Neural progenitor cell (in vitro differentiated cells): ENCODE measurements around the gene KIAA1217. TPM values are rescaled to one million over a fixed set of nuclear protein-coding genes. Genes with fewer than 3 reads are reported as not detected.

Experiments used
- DNase-seq: peaks from one replicate; pipeline ENCODE4 v3.0.0-alpha.2; 2016; ENCODE audit warnings: low spot score
- H2AFZ ChIP-seq: fragments of 200-600 bp; sonication (generic); replicated peaks from 2 replicates; pipeline ENCODE4 v1.6.1; 2016; ENCODE audit warnings: antibody characterized with exemption
- H3F3A ChIP-seq: fragments of 200-600 bp; sonication (generic); 2 replicates; pipeline ENCODE4 v1.6.1; 2016; ENCODE audit warnings: antibody characterized with exemption, low read depth
- H3K27ac ChIP-seq: fragments of 200-600 bp; sonication (generic); 2 replicates; pipeline ENCODE4 v1.5.1; 2016; ENCODE audit warnings: mild to moderate bottlenecking
- H3K27me3 ChIP-seq: fragments of 200-600 bp; sonication (generic); 2 replicates; pipeline ENCODE4 v1.6.1; 2016; ENCODE audit warnings: mild to moderate bottlenecking, moderate library complexity
- H3K36me3 ChIP-seq: fragments of 200-600 bp; sonication (generic); 2 replicates; pipeline ENCODE4 v1.5.1; 2016
- H3K4me1 ChIP-seq: fragments of 200-600 bp; sonication (generic); 2 replicates; pipeline ENCODE4 v1.6.1; 2016; ENCODE audit warnings: mixed run types
- H3K4me2 ChIP-seq: fragments of 200-600 bp; sonication (generic); 2 replicates; pipeline ENCODE4 v1.6.1; 2016
- H3K4me3 ChIP-seq: fragments of 200-600 bp; sonication (generic); 2 replicates; pipeline ENCODE4 v1.5.1; 2016
- H3K79me2 ChIP-seq: fragments of 200-600 bp; sonication (generic); 2 replicates; pipeline ENCODE4 v1.6.1; 2016; ENCODE audit warnings: low read depth
- H3K9ac ChIP-seq: fragments of 200-600 bp; sonication (generic); 2 replicates; pipeline ENCODE4 v1.6.1; 2016
- H3K9me3 ChIP-seq: fragments of 200-600 bp; sonication (generic); 2 replicates; pipeline ENCODE4 v1.5.1; 2016; ENCODE audit warnings: low read depth
- H4K20me1 ChIP-seq: fragments of 200-600 bp; sonication (generic); 2 replicates; pipeline ENCODE4 v1.6.1; 2016; ENCODE audit warnings: low read depth
- H3K27ac Mint-ChIP-seq: 3 replicates; pipeline ENCODE4 v1.8.0; 2021; ENCODE audit warnings: mixed read lengths
- H3K27me3 Mint-ChIP-seq: 2 replicates; pipeline ENCODE4 v1.8.0; 2022; ENCODE audit warnings: low read depth, mild to moderate bottlenecking, inconsistent platforms, moderate library complexity, mixed read lengths; ENCODE audit not compliant: insufficient read depth
- H3K36me3 Mint-ChIP-seq: 3 replicates; pipeline ENCODE4 v1.8.0; 2021; ENCODE audit warnings: mixed read lengths
- H3K4me1 Mint-ChIP-seq: 3 replicates; pipeline ENCODE4 v1.8.0; 2021; ENCODE audit warnings: mixed read lengths
- H3K4me3 Mint-ChIP-seq: 3 replicates; pipeline ENCODE4 v1.8.0; 2021; ENCODE audit warnings: mild to moderate bottlenecking, moderate library complexity, mixed read lengths
- H3K9me3 Mint-ChIP-seq: 3 replicates; pipeline ENCODE4 v1.8.0; 2020; ENCODE audit warnings: mixed read lengths
- CTCF ChIP-seq: fragments of 200-600 bp; sonication (generic); IDR thresholded peaks from 2 replicates; pipeline ENCODE4 v1.5.1; 2017; ENCODE audit warnings: antibody characterized with exemption, mild to moderate bottlenecking
- EZH2 ChIP-seq: fragments of 200-600 bp; sonication (generic); IDR thresholded peaks from 2 replicates; pipeline ENCODE4 v1.6.1; 2017; ENCODE audit warnings: antibody characterized with exemption, mild to moderate bottlenecking, moderate library complexity
- EZH2phosphoT487 ChIP-seq: fragments of 200-600 bp; sonication (generic); IDR thresholded peaks from 2 replicates; pipeline ENCODE4 v1.6.1; 2017; ENCODE audit warnings: antibody characterized with exemption
- total RNA-seq: library from RNA; depleted of rRNA; stranded (reverse); fragments of >200 nt; gene quantifications from 2 replicates; pipeline ENCODE4 v1.2.3, GENCODE V29; 2015; ENCODE audit warnings: low replicate concordance

The KIAA1217 gene
- total RNA-seq, 1 donor from 2014 or later = 13.1 TPM

GRCh38 chr10:24360282-24361127 is 151.6 kb downstream of the KIAA1217 start:
- H3F3A ChIP-seq = peaks cover 24% of the 10 kb centered on the region
- peaks cover 41% of the 10 kb centered on the region for H4K20me1 ChIP-seq
- no peak overlapping the region for H3K27ac ChIP-seq
- Mint-ChIP-seq H3K27me3 (peaks cover 2% of the 10 kb centered on the region), H3K36me3 (no peaks in the 10 kb centered on the region), H3K9me3 (peaks cover 4% of the 10 kb centered on the region), H3K4me3 (no peak overlapping the region), H3K4me1 (peaks cover 35% of the 10 kb centered on the region), H3K27ac (no peak overlapping the region)
- no peaks in the 10 kb centered on the region for H3K79me2 ChIP-seq
- no peak overlapping the region for H3K9ac ChIP-seq
- no peaks in the 10 kb centered on the region for H3K36me3 ChIP-seq
- TF ChIP-seq EZH2 (no peak), CTCF (peak; percentile 85), EZH2phosphoT487 (no peak)
- H3K4me3 ChIP-seq = no peak overlapping the region
- H3K4me2 ChIP-seq = no peak overlapping the region
- DNase-seq = peak; percentile 80
- H3K27me3 ChIP-seq = peaks cover 20% of the 10 kb centered on the region
- H2AFZ ChIP-seq = no peak overlapping the region
- H3K4me1 ChIP-seq = peaks cover 17% of the 10 kb centered on the region
- no peaks in the 10 kb centered on the region for H3K9me3 ChIP-seq

DNA sequence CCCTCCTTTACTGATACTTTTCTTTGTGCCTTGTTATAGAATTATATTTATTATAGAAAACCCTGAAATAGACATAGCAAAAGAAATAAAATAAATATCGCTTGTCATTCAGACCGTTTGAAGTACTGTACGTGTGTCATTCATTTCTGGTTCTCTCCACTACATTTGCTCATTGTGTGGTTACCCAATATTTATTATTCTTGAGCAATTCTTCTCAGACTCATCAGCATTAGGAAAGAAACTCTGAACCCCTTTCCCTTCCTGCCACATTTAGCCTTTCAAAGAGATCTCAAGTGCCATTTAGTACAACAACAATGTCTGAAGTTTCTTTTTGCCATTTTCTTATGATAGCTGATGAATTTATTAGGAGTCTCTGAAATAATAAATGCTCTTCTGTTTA is 154.1 kb downstream of the KIAA1217 start:
- no peak overlapping the region for H2AFZ ChIP-seq
- no peak overlapping the region for H3K4me2 ChIP-seq
- Mint-ChIP-seq H3K36me3 (no peaks in the 10 kb centered on the region), H3K27me3 (peaks cover 2% of the 10 kb centered on the region), H3K4me3 (no peak overlapping the region), H3K27ac (no peak overlapping the region), H3K4me1 (peaks cover 13% of the 10 kb centered on the region), H3K9me3 (no peaks in the 10 kb centered on the region)
- TF ChIP-seq EZH2phosphoT487 (no peak), EZH2 (no peak), CTCF (no peak)
- peaks cover 19% of the 10 kb centered on the region for H4K20me1 ChIP-seq
- H3K79me2 ChIP-seq = no peaks in the 10 kb centered on the region
- peaks cover 7% of the 10 kb centered on the region for H3K27me3 ChIP-seq
- H3K9ac ChIP-seq = no peak overlapping the region
- no peaks in the 10 kb centered on the region for H3K9me3 ChIP-seq
- no peak overlapping the region for H3K4me3 ChIP-seq
- no peaks in the 10 kb centered on the region for H3K36me3 ChIP-seq
- no peak for DNase-seq
- H3F3A ChIP-seq = peaks cover 5% of the 10 kb centered on the region
- H3K4me1 ChIP-seq = peaks cover 5% of the 10 kb centered on the region
- no peak overlapping the region for H3K27ac ChIP-seq

DNA sequence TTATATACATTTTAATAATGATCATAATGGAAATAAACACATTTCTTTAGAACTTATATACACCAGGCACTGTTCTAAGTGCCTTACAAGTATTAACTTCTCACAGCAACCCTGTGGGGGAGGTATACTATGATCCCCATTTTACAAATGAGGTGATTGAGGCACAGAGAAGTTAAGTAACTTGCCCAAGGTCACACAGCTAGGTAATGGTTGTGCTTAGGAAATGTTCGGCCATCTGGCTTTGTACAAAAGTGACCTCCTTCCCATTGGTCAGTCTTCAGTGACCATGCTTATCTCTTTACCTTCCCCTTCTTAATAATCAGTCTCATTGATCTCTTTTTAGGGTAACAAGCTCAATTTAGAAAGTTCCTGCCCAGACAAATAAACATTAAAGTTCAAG is 158.8 kb downstream of the KIAA1217 start:
- Mint-ChIP-seq H3K36me3 (no peaks in the 10 kb centered on the region), H3K27ac (no peak overlapping the region), H3K27me3 (no peaks in the 10 kb centered on the region), H3K4me1 (no peaks in the 10 kb centered on the region), H3K4me3 (no peak overlapping the region), H3K9me3 (peaks cover 4% of the 10 kb centered on the region)
- no peaks in the 10 kb centered on the region for H3K36me3 ChIP-seq
- no peak overlapping the region for H3K27ac ChIP-seq
- no peak for TF ChIP-seq CTCF
- no peak for TF ChIP-seq EZH2
- TF ChIP-seq EZH2phosphoT487 = no peak
- H3K4me3 ChIP-seq = no peak overlapping the region
- H4K20me1 ChIP-seq = no peaks in the 10 kb centered on the region
- no peak overlapping the region for H3K4me2 ChIP-seq
- H3K9me3 ChIP-seq = no peaks in the 10 kb centered on the region
- no peaks in the 10 kb centered on the region for H3F3A ChIP-seq
- H3K27me3 ChIP-seq = no peaks in the 10 kb centered on the region
- H3K4me1 ChIP-seq = no peaks in the 10 kb centered on the region
- no peak for DNase-seq
- no peak overlapping the region for H3K9ac ChIP-seq
- H3K79me2 ChIP-seq = no peaks in the 10 kb centered on the region
- no peak overlapping the region for H2AFZ ChIP-seq
